Skeletal muscle satellite cell (primary cell): ENCODE measurements around the gene HNRNPAB.

ENCODE experiments used
- H3K27me3 ChIP-seq: 2 replicates; pipeline ENCODE4 v1.7.0; 2013; ENCODE audit warnings: low read length; ENCODE audit not compliant: control insufficient read depth, insufficient read depth
- H3K36me3 ChIP-seq: 2 replicates; pipeline ENCODE4 v1.7.0; 2013; ENCODE audit warnings: mild to moderate bottlenecking, control low read depth, low read length; ENCODE audit not compliant: insufficient read depth
- H3K4me1 ChIP-seq: 2 replicates; pipeline ENCODE4 v1.7.0; 2013; ENCODE audit warnings: low read length; ENCODE audit not compliant: control insufficient read depth, insufficient read depth
- H3K4me2 ChIP-seq: 2 replicates; pipeline ENCODE4 v1.7.0; 2013; ENCODE audit warnings: mild to moderate bottlenecking, low read length
- H3K4me3 ChIP-seq: 2 replicates; pipeline ENCODE4 v1.7.0; 2013; ENCODE audit warnings: low read length
- H3K9ac ChIP-seq: 2 replicates; pipeline ENCODE4 v1.7.0; 2013; ENCODE audit warnings: mild to moderate bottlenecking, low read depth, low read length, moderate library complexity
- H3K9me3 ChIP-seq: replicated peaks from 2 replicates; pipeline ENCODE4 v1.7.0; 2013; ENCODE audit warnings: mild to moderate bottlenecking, control low read depth, low read length

HNRNPAB gene

DNA sequence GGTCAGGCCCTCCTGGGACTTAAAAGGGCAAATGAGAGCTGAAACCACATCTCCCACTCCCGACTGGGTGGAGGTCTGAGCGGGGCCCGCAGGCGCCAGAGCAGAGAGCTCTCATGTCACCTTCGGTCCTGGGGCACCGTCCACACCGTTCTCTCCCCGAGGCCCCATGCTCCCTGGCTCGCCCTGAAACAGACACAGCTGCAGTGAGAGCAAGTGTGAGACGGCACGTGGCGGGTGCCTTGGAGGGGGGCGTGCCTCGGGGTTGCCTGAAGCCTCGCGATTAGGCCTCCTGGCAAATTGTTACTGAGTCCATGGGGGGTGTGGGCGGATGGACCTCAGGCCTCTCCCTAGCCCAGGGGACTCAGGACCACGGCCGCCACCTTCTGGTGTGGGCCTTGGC, 52.4 kb downstream of the HNRNPAB start:
- Histone ChIP-seq H3K9ac (no peak overlapping the region), H3K9me3 (no peaks in the 10 kb centered on the region), H3K4me1 (no peaks in the 10 kb centered on the region), H3K27me3 (no peaks in the 10 kb centered on the region), H3K4me2 (no peak overlapping the region), H3K4me3 (no peak overlapping the region), H3K36me3 (no peaks in the 10 kb centered on the region)

DNA sequence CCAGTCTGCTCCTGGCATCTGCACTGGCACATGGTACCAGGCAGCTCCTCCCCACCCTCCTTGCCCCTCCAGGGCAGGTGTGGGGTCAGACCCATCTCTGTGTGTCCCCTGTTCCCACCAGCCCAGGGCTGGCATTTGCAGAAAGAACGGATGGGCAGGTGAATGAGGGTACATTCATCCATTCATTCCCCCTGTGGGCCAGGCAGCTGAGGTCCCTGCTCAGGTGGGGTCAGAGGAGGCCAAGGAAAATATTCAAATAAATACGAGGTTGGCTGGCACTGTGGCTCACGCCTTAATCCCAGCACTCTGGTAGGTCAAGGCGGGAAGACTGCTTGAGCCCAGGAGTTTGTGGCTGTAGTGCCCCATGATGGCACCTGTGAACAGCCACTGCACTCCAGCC, 53.3 kb downstream of the HNRNPAB start:
- H3K4me1 ChIP-seq, result no peaks in the 10 kb centered on the region

DNA sequence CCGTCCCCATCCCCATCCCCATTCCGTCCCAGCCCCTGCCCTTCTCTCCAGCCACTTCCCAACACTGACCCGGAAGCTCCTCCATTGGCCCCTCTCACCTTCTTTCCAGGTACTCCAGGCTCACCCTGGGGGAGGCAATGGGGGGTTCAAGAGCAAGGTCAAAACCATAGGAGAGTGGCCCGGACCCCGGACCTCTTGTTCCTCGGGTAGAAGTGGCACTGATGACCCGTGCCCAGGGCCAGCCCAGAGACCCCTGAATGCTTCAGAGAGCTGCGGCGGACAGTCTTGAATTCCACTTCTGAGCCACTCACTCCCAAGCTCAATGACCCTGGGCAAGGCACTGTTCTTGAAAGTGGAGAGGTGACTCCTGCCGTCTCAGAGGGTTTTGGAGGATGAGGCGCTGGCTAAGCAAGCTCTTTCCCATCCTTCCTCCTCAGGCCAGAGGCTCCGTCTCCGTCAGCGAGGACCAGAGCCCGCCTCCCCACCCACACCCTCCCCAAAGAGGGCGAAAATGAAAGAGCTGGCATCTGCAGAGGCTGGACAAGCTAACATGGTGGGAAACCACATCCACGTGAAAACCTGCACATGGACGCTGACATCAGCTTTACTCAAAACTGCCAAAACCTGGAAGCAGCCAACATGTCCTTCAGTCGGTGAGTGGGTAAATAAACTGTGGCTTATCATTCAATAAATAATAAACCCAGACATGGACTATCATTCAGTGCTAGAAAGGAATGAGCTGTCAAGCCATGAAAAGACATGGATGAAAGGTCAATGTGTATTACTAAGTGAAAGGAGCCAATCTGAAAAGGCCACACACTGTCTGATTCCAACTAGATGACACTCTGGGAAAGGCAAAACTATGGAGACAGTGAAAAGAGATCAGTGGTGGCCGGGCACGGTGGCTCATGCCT, 55.5 kb downstream of the HNRNPAB start:
- H3K4me1 ChIP-seq, result no peaks in the 10 kb centered on the region
- H3K4me2 ChIP-seq, result no peak overlapping the region
- H3K4me3 ChIP-seq, result no peak overlapping the region
- H3K36me3 ChIP-seq, result no peaks in the 10 kb centered on the region
- H3K9me3 ChIP-seq, result no peaks in the 10 kb centered on the region
- H3K27me3 ChIP-seq, result no peaks in the 10 kb centered on the region
- no peak overlapping the region for H3K9ac ChIP-seq

More for the DNA sequence above, 53.3 kb downstream of the HNRNPAB start:
- H3K36me3 ChIP-seq, result no peaks in the 10 kb centered on the region
- H3K4me2 ChIP-seq, result no peak overlapping the region
- no peaks in the 10 kb centered on the region for H3K27me3 ChIP-seq
- H3K4me3 ChIP-seq, result no peak overlapping the region
- no peak overlapping the region for H3K9ac ChIP-seq
- no peaks in the 10 kb centered on the region for H3K9me3 ChIP-seq
